Measurements from ENCODE around the gene CCSER2.
"Not testable (repeated sequence)": the region's sequence is repeated elsewhere in the genome, so short reads cannot be mapped to it uniquely, and the experiment has no call there.

The CCSER2 gene

GRCh38 chr10:84429926-84430520 lies 101.6 kb downstream of the CCSER2 start:
- Histone ChIP-seq H3K9ac (ENCODE audit: low read depth, low read length) (no peak overlapping the region), H3K36me3 (ENCODE audit: control insufficient read depth, insufficient read depth, low read length) (no peaks in the 10 kb centered on the region), H3K4me3 (ENCODE audit: low read depth, low read length) (no peak overlapping the region), H3K27me3 (ENCODE audit: control insufficient read depth, insufficient read depth, low read length) (no peaks in the 10 kb centered on the region), H3K4me1 (ENCODE audit: control insufficient read depth, insufficient read depth, low read length) (no peaks in the 10 kb centered on the region), H3K9me3 (ENCODE audit: control insufficient read depth, insufficient read depth, low read length) (no peaks in the 10 kb centered on the region)

GRCh38 chr10:84432891-84433290 lies 104.5 kb downstream of the CCSER2 start:
- Histone ChIP-seq H3K36me3 (ENCODE audit: control insufficient read depth, insufficient read depth, low read length) (no peaks in the 10 kb centered on the region), H3K27me3 (ENCODE audit: control insufficient read depth, insufficient read depth, low read length) (no peaks in the 10 kb centered on the region), H3K9me3 (ENCODE audit: control insufficient read depth, insufficient read depth, low read length) (no peaks in the 10 kb centered on the region), H3K9ac (ENCODE audit: low read depth, low read length) (no peak overlapping the region), H3K4me3 (ENCODE audit: low read depth, low read length) (no peak overlapping the region), H3K4me1 (ENCODE audit: control insufficient read depth, insufficient read depth, low read length) (no peaks in the 10 kb centered on the region)

- no peaks in the 10 kb centered on the region for H3K36me3 ChIP-seq (ENCODE audit: control insufficient read depth, insufficient read depth, low read length)
- no peak overlapping the region for H3K9ac ChIP-seq (ENCODE audit: low read depth, low read length)
- H3K4me1 ChIP-seq (ENCODE audit: control insufficient read depth, insufficient read depth, low read length), result no peaks in the 10 kb centered on the region
- no peaks in the 10 kb centered on the region for H3K27me3 ChIP-seq (ENCODE audit: control insufficient read depth, insufficient read depth, low read length)
- no peaks in the 10 kb centered on the region for H3K9me3 ChIP-seq (ENCODE audit: control insufficient read depth, insufficient read depth, low read length)
- no peak overlapping the region for H3K4me3 ChIP-seq (ENCODE audit: low read depth, low read length)
These were observed 112.4 kb downstream of the CCSER2 start for GRCh38 chr10:84440781-84441180.

GRCh38 chr10:84447701-84448400 lies 119.5 kb downstream of the CCSER2 start:
- H3K9me3 ChIP-seq (ENCODE audit: control insufficient read depth, insufficient read depth, low read length), result no peaks in the 10 kb centered on the region
- no peak overlapping the region for H3K9ac ChIP-seq (ENCODE audit: low read depth, low read length)
- H3K4me3 ChIP-seq (ENCODE audit: low read depth, low read length), result no peak overlapping the region
- H3K27me3 ChIP-seq (ENCODE audit: control insufficient read depth, insufficient read depth, low read length), result no peaks in the 10 kb centered on the region
- H3K4me1 ChIP-seq (ENCODE audit: control insufficient read depth, insufficient read depth, low read length), result peaks cover 2% of the 10 kb centered on the region
- H3K36me3 ChIP-seq (ENCODE audit: control insufficient read depth, insufficient read depth, low read length), result no peaks in the 10 kb centered on the region

GRCh38 chr10:84449351-84449750 lies 121.0 kb downstream of the CCSER2 start:
- not testable (repeated sequence) for H3K4me1 ChIP-seq (ENCODE audit: control insufficient read depth, insufficient read depth, low read length); H3K9ac ChIP-seq (ENCODE audit: low read depth, low read length)

GRCh38 chr10:84452003-84452402 lies 123.6 kb downstream of the CCSER2 start:
- Histone ChIP-seq H3K9me3 (ENCODE audit: control insufficient read depth, insufficient read depth, low read length) (no peaks in the 10 kb centered on the region), H3K4me1 (ENCODE audit: control insufficient read depth, insufficient read depth, low read length) (peaks cover 2% of the 10 kb centered on the region), H3K9ac (ENCODE audit: low read depth, low read length) (no peak overlapping the region), H3K27me3 (ENCODE audit: control insufficient read depth, insufficient read depth, low read length) (no peaks in the 10 kb centered on the region), H3K4me3 (ENCODE audit: low read depth, low read length) (no peak overlapping the region), H3K36me3 (ENCODE audit: control insufficient read depth, insufficient read depth, low read length) (no peaks in the 10 kb centered on the region)

More at GRCh38 chr10:84449351-84449750, 121.0 kb downstream of the CCSER2 start:
- H3K27me3 ChIP-seq (ENCODE audit: control insufficient read depth, insufficient read depth, low read length); H3K4me3 ChIP-seq (ENCODE audit: low read depth, low read length); H3K9me3 ChIP-seq (ENCODE audit: control insufficient read depth, insufficient read depth, low read length); H3K36me3 ChIP-seq (ENCODE audit: control insufficient read depth, insufficient read depth, low read length): not testable (repeated sequence)

GRCh38 chr10:84453303-84453702 lies 124.9 kb downstream of the CCSER2 start:
- Histone ChIP-seq H3K9ac (ENCODE audit: low read depth, low read length) (no peak overlapping the region), H3K9me3 (ENCODE audit: control insufficient read depth, insufficient read depth, low read length) (no peaks in the 10 kb centered on the region), H3K4me1 (ENCODE audit: control insufficient read depth, insufficient read depth, low read length) (no peaks in the 10 kb centered on the region), H3K4me3 (ENCODE audit: low read depth, low read length) (no peak overlapping the region), H3K36me3 (ENCODE audit: control insufficient read depth, insufficient read depth, low read length) (no peaks in the 10 kb centered on the region), H3K27me3 (ENCODE audit: control insufficient read depth, insufficient read depth, low read length) (no peaks in the 10 kb centered on the region)

- H3K4me3 ChIP-seq (ENCODE audit: low read depth, low read length), result no peak overlapping the region
- no peaks in the 10 kb centered on the region for H3K36me3 ChIP-seq (ENCODE audit: control insufficient read depth, insufficient read depth, low read length)
- H3K4me1 ChIP-seq (ENCODE audit: control insufficient read depth, insufficient read depth, low read length), result no peaks in the 10 kb centered on the region
- no peaks in the 10 kb centered on the region for H3K27me3 ChIP-seq (ENCODE audit: control insufficient read depth, insufficient read depth, low read length)
- no peak overlapping the region for H3K9ac ChIP-seq (ENCODE audit: low read depth, low read length)
- no peaks in the 10 kb centered on the region for H3K9me3 ChIP-seq (ENCODE audit: control insufficient read depth, insufficient read depth, low read length)
These were observed 127.7 kb downstream of the CCSER2 start for GRCh38 chr10:84456126-84456525.

- no peaks in the 10 kb centered on the region for H3K9me3 ChIP-seq (ENCODE audit: control insufficient read depth, insufficient read depth, low read length)
- no peaks in the 10 kb centered on the region for H3K36me3 ChIP-seq (ENCODE audit: control insufficient read depth, insufficient read depth, low read length)
These were observed 132.1 kb downstream of the CCSER2 start for GRCh38 chr10:84460520-84460919.

GRCh38 chr10:84469470-84469869 lies 141.1 kb downstream of the CCSER2 start:
- Histone ChIP-seq H3K9ac (ENCODE audit: low read depth, low read length) (no peak overlapping the region), H3K36me3 (ENCODE audit: control insufficient read depth, insufficient read depth, low read length) (no peaks in the 10 kb centered on the region), H3K9me3 (ENCODE audit: control insufficient read depth, insufficient read depth, low read length) (no peaks in the 10 kb centered on the region), H3K4me1 (ENCODE audit: control insufficient read depth, insufficient read depth, low read length) (peaks cover 3% of the 10 kb centered on the region), H3K4me3 (ENCODE audit: low read depth, low read length) (no peak overlapping the region), H3K27me3 (ENCODE audit: control insufficient read depth, insufficient read depth, low read length) (no peaks in the 10 kb centered on the region)

More at GRCh38 chr10:84460520-84460919, 132.1 kb downstream of the CCSER2 start:
- H3K4me1 ChIP-seq (ENCODE audit: control insufficient read depth, insufficient read depth, low read length), result peaks cover 4% of the 10 kb centered on the region
- no peaks in the 10 kb centered on the region for H3K27me3 ChIP-seq (ENCODE audit: control insufficient read depth, insufficient read depth, low read length)
- no peak overlapping the region for H3K9ac ChIP-seq (ENCODE audit: low read depth, low read length)
- H3K4me3 ChIP-seq (ENCODE audit: low read depth, low read length), result no peak overlapping the region

GRCh38 chr10:84473136-84473535 lies 144.7 kb downstream of the CCSER2 start:
- Histone ChIP-seq H3K4me3 (ENCODE audit: low read depth, low read length) (no peak overlapping the region), H3K9ac (ENCODE audit: low read depth, low read length) (no peak overlapping the region), H3K4me1 (ENCODE audit: control insufficient read depth, insufficient read depth, low read length) (no peaks in the 10 kb centered on the region), H3K36me3 (ENCODE audit: control insufficient read depth, insufficient read depth, low read length) (no peaks in the 10 kb centered on the region), H3K9me3 (ENCODE audit: control insufficient read depth, insufficient read depth, low read length) (no peaks in the 10 kb centered on the region), H3K27me3 (ENCODE audit: control insufficient read depth, insufficient read depth, low read length) (no peaks in the 10 kb centered on the region)

GRCh38 chr10:84477398-84478128 lies 149.2 kb downstream of the CCSER2 start:
- Histone ChIP-seq H3K9ac (ENCODE audit: low read depth, low read length) (no peak overlapping the region), H3K27me3 (ENCODE audit: control insufficient read depth, insufficient read depth, low read length) (no peaks in the 10 kb centered on the region), H3K4me3 (ENCODE audit: low read depth, low read length) (no peak overlapping the region), H3K36me3 (ENCODE audit: control insufficient read depth, insufficient read depth, low read length) (no peaks in the 10 kb centered on the region), H3K9me3 (ENCODE audit: control insufficient read depth, insufficient read depth, low read length) (no peaks in the 10 kb centered on the region), H3K4me1 (ENCODE audit: control insufficient read depth, insufficient read depth, low read length) (no peaks in the 10 kb centered on the region)

All from iPS-15b (cell line).